ENCODE results near the gene NCKAP5L.

GRCh38 chr12:49783917-49784676 is 44.1 kb downstream of the NCKAP5L start:
- no peak for TF ChIP-seq CTCF (IDR thresholded peaks at IDR 0.05)
- no peak for TF ChIP-seq POLR2A (IDR thresholded peaks at IDR 0.05)

Measured in tibial nerve (tissue), 3 donors.